Activated CD4-positive, alpha-beta T cell treated with anti-CD3 and anti-CD28 coated beads, Interleukin-2, amount 50 U/mL, for 48 hours (primary cell): ENCODE measurements around the gene NUDT22.
A peak's percentile ranks its signal among the peaks of the same experiment; 100 is the strongest.

Source experiments
- DNase-seq, 2 experiments: peaks; one replicate each; pipeline ENCODE4 v3.0.0-alpha.2; 2020

NUDT22 gene

DNA sequence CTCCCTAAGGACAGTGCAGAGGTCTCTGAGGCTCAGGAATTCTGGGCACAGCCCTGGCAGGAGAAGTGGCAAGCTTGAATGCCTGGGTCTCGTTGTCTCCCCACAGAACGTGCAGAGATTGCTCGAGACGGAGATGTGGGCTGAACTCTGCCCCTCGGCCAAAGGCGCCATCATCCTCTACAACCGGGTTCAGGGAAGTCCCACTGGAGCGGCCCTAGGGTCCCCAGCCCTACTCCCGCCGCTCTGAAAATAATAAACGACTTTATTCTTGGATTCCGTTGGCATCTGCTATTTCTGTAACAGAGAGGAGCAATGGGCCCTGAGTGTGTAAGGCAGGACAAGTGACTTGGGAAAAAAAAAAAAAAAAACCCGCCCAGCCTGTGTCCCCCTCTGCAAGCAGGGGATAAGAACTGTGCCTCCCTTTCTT, 3.7 kb downstream of the NUDT22 start:
- no peak for DNase-seq

DNA sequence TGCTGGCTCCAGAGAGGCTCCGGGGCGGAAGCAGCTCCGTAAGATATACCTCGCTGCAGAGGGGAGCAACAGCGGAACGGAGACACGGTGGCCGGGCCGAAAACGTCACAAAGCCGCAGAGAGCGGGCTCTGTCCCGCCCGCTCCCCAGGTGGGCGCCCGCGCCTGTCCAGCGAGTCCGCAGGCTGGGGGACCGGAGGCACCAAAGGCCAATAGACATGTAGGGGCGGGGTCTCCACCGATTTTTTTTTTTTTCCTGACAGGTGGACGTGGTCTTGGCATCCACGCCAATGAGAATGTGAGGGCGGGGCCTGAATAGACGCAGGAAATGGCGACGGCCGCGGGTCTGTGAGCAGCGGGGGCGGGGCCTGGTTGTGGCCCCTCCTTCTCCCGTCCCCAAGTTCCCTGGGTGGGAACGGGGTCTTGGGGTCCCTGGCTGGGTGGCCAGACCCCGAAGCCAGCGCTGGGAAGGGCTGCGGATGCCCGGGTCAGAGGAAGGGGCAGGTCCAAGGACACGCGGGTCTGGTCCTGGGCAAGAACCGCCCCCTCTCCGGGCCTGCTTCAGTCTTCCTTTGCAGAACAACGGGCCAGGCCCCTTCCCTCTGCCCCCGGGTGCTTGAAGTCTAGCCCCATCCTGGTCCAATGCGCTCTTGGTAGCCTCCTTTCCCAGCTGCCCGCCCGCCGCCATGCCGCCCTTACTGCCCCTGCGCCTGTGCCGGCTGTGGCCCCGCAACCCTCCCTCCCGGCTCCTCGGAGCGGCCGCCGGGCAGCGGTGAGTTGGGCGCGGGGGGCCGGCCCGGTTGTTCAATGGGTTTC, 4.3 kb downstream of the NUDT22 start, which contains the start of gene DNAJC4:
DNAJC4 (plus strand) TSS at position 378 of the 814 bp plus-strand sequence; CDS start at position 685, 307 bp downstream.
- peak; percentile 92 to 95 for DNase-seq

DNA sequence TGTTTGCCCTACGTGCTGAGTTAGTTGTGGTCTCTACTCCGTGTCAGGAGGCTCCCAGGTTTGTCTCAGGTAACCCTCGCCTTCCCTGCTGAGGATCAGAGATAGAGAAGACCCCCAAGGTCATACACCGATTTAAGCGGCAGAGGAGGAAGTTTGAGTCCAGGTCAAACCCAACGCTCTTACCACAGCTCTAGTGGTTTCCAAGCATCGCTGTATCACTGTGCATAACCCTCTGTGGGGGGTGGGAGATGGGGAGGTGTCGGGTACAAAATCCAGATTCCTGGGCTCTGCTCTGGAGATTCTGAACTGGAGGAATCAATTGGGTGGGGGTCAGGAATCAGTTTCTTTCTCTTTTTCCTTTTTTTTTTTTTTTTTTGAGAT, 4.9 kb downstream of the NUDT22 start:
- DNase-seq: no peak

DNA sequence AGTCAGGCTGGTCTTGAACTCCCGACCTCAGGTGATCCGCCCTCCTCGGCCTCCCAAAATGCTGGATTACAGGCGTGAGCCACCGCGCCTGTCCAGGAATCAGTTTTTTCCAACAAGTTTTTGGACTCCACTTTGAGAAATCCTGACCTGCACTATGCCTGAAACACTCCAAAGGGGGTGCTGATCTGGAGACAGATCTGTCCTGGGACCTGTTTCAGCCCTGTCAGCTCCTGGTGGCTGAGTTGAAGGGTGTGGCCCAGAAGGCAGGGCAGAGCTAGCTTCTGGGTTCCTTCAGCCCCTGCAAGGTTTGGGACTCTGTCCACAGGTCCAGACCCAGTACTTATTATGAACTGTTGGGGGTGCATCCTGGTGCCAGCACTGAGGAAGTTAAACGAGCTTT, 5.5 kb downstream of the NUDT22 start:
- DNase-seq: no peak

DNA sequence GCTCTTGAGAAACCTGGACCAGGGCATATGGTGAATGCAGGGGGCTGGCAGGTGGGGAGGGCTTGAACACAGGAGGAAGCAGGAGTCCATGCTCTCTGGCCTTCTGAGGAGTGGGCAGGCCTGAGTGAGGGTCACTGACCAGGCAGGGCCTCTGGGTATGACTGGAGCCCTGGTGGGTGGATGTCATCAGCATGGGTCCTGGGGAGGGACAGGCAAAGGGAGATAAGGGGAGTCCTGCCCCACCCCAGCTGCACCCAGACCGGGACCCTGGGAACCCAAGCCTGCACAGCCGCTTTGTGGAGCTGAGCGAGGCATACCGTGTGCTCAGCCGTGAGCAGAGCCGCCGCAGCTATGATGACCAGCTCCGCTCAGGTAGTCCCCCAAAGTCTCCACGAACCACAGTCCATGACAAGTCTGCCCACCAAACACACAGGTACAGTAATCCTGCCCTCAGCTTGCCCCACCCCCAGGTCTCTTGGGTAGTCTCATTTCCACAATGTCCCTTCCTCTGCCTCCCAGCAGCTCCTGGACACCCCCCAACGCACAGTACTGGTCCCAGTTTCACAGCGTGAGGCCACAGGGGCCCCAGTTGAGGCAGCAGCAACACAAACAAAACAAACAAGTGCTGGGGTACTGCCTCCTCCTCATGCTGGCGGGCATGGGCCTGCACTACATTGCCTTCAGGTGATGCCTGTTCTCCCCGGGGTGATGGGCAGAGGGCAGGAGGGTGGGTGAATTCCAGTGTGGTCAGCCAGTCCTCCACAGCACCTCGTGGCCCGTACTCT, 6.3 kb downstream of the NUDT22 start:
- no peak for DNase-seq

DNA sequence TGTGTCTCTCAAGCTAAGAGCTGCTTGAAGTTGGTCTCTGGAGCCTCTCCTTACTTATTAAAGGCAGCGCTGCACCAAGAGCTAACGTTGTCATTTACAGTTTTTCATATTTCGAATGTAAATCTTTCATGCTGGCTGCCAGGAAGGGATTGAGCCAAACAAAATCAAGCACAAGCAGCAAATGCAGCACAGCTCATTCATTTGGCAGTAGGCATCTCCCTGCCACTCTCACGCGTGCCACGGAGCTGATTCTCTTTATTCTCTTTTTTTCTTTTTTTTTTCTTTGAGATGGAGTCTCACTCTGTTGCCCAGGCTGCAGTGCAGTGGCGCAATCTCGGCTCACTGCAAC, 6.9 kb downstream of the NUDT22 start:
- no peak for DNase-seq

DNA sequence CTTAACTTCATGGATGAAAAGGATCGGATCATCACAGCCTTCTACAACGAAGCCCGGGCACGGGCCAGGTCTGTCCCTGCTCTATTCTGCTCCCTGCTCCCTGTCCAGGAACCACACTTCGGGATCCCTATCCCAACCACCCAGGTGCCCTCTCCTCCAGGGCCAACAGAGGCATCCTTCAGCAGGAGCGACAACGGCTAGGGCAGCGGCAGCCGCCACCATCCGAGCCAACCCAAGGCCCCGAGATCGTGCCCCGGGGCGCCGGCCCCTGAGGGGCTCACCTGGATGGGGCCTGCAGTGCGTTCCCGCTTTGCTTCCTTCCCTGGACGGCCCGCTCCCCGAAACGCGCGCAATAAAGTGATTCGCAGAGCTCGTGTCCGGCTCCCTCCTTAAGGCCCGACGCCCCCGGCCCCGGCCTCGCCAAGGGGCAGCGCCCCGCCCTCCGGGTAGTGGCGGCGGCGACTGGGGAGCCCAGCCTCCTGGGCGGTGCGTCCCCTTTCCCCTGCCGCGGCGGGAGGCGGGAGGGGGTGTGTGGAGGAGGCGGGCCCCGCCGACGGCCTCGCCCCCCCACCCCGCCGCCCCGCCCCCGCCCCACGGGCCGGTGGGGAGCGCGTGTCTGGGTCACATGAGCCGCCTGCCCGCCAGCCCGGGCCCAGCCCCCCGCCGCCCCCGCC, 8.0 kb downstream of the NUDT22 start, which contains the start of gene VEGFB:
VEGFB (plus strand) TSS at position 672 of the 674 bp plus-strand sequence. CDS start 250 bp downstream, outside the sequence.
- peak; percentile 72 for DNase-seq

DNA sequence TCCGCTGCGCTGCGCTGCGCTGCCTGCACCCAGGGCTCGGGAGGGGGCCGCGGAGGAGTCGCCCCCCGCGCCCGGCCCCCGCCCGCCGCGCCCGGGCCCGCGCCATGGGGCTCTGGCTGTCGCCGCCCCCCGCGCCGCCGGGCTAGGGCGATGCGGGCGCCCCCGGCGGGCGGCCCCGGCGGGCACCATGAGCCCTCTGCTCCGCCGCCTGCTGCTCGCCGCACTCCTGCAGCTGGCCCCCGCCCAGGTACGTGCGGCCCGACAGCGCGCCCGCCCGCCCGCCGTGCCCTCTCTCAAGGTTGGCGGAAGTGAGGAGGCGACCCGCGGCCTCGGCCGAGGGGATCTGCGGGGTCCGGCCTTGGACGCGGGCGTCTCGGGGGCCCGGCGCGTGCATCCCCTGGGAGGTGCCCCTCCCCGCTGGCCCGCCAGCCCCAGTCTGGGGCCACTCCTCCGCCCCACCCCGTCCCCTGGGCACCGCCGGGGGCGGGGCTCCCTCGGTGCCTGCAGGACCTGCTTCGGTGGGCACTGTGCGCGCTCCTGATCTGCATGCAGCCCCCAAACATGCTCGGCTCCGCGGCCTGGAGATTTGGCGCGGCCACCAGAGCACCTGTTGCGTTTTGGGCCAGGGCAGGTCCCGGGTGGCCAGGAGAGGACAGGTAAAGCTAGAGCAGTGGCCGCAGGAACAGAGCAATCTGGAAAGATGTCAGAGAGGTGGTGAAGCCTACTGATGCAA, 8.7 kb downstream of the NUDT22 start:
- DNase-seq: peak; percentile 49 to 60

DNA sequence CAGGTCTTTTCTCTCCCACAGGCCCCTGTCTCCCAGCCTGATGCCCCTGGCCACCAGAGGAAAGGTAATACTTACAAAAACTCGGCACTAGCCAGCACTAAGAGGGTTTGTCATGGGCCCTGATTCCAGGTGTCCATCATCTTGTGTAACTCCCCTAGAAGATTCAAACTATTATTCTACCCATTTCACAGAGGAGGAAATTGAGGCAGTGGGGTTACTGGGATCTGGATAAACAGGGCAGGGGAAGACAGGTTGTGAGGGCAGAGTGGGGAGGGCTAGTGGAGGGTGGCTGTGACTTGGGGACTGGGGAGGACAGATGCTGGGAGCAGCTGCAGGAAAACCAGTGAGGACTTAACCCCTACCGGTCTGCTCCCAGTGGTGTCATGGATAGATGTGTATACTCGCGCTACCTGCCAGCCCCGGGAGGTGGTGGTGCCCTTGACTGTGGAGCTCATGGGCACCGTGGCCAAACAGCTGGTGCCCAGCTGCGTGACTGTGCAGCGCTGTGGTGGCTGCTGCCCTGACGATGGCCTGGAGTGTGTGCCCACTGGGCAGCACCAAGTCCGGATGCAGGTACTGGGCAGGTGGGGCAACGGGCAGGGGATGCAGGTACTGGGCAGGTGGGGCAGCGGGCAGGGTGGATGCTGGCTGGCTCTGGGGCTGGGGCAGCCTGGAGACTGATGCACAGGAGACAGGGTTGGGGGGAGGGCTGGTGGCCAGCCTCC, 9.5 kb downstream of the NUDT22 start:
- DNase-seq: no peak

DNA sequence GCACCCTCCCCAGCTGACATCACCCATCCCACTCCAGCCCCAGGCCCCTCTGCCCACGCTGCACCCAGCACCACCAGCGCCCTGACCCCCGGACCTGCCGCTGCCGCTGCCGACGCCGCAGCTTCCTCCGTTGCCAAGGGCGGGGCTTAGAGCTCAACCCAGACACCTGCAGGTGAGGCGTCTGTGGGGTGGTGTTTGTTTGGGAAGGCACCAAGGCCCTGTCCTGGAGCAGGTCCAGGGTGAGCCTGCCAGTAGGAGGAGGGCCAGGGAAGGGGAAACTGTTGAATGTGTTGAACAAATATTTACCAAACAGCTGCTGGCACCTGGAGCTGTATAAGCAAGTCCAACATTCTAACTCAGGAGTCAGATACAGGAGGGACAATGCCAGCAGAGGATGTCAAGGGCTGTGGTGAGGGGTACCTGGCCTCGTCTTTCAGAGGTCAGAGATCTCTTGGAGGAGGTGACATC, 11.4 kb downstream of the NUDT22 start:
- DNase-seq: no peak

DNA sequence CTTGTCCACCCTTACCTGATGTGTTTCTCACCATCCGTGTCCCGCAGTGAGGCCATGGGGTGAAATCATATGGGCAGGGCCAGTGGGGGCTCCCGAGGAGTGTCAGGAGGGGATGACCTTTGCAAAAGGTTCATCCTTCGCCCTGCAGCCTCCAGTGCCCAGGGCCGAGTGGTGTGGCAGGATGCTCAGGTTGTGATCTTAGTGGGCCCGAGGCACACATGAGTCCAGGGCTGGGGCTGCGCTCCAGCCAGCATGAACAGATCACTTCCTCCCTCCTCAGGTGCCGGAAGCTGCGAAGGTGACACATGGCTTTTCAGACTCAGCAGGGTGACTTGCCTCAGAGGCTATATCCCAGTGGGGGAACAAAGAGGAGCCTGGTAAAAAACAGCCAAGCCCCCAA, 12.0 kb downstream of the NUDT22 start:
- DNase-seq: no peak

DNA sequence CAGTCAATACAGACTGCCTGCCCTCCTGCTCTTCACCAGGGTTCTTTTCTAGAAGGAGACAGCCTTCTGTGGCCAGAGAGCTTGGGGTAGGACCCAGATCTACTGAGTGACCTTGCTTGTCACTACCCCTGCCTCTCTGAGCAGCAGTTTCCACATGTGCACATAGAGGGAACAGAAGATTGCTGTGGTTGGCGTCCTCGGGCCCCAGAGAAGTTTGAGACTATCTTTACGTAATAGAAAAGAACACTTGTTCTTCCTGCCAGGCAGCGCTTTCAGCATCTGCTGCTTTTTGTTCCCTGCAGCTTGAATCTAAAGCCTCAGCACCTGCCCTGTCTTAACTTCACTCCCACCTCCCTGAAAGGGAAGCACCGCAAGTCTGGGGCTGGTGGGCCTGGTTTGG, 12.9 kb downstream of the NUDT22 start:
- no peak for DNase-seq

DNA sequence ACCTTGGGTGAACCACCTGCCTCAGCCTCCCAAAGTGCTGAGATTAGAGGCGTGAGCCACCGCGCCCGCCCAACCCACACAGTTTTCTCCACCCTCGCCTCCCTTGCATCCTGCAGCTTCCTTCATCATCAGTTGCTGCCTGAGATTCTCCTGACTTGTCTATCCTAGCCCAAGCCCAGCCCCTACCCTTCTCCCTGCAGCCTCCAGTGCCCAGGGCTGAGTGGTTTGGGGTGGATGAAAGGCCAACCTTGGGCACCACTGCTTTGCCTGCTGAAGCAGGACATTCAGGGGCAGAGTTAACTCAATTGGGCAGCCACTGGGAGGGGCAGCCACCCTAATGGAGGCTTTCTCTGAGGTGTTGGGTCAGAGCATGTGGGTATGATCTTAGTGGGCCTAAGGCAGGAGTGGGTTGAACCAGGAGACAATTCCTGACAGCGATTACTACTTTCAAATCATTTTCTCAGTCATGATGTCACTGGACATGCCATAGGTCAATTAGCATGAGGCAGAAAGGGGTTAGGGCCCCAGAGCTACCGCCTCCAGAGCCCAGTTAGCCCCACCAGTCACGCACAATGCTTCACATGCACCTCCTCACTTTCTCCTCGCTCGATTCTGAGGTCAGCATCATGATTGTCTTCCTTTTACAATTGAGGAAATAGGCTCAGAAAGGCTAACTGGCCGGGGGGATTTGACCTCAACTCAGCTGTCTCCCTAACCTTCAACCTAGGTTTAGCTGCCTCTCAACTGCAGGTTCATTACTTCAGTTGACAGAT, 13.8 kb downstream of the NUDT22 start:
- DNase-seq: peak; percentile 30 to 45

DNA sequence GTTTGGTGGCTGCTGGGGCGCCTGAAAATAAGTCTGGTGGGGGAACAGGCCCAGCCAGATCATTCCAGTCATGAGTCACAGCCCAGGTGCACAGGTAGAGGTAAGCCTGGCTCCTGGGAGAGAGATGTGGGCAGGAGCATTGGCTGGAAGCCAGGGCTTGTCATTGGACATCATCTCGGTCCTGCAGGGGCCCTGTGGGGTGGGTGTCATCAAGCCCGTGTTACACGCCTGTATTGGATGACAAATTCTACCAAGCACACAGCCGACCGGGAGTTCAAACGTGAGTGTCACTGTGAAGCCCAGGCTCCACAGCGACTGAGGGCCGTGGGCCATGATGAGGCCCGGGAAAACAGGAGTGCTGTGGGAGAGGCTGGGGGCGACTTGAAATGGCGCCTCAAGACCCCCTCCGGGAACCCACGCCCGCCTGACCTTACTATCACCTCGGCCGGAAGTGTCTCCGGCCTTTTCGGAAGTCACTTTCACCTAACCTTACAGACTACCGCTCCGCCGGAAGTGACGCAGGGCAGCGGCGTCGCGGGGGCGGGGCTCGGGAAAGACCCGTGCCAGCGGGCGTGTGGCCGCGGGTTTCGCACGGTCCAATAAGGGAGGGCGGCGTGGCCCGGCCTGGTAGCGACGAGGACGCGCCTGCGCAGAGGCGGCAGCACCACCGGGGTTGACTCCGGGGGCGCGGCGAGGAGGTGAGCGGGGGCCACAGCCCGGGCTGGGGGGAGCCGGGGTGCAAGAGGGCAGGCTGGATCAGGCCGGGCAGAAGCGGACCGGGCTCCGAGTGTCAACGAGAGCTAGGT, 14.6 kb downstream of the NUDT22 start, which contains the start of gene FKBP2:
FKBP2 (plus strand) TSS at position 661 of the 806 bp plus-strand sequence. CDS start 1,293 bp downstream, outside the sequence.
- DNase-seq: peak; percentile 96 to 97

DNA sequence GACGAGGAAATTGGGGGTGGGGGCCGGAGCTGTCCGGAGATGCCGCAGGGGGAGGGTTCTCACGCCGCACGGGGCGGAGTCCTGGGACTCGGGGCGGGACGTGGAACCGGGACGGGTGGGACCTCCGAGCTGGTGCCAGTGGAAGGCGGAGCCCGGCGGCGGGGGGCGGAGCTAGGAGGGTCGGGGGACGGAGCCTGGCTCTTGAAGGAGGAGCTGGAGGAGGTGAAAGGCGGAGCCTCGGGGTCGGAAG, 15.1 kb downstream of the NUDT22 start:
- DNase-seq: peak; percentile 100

DNA sequence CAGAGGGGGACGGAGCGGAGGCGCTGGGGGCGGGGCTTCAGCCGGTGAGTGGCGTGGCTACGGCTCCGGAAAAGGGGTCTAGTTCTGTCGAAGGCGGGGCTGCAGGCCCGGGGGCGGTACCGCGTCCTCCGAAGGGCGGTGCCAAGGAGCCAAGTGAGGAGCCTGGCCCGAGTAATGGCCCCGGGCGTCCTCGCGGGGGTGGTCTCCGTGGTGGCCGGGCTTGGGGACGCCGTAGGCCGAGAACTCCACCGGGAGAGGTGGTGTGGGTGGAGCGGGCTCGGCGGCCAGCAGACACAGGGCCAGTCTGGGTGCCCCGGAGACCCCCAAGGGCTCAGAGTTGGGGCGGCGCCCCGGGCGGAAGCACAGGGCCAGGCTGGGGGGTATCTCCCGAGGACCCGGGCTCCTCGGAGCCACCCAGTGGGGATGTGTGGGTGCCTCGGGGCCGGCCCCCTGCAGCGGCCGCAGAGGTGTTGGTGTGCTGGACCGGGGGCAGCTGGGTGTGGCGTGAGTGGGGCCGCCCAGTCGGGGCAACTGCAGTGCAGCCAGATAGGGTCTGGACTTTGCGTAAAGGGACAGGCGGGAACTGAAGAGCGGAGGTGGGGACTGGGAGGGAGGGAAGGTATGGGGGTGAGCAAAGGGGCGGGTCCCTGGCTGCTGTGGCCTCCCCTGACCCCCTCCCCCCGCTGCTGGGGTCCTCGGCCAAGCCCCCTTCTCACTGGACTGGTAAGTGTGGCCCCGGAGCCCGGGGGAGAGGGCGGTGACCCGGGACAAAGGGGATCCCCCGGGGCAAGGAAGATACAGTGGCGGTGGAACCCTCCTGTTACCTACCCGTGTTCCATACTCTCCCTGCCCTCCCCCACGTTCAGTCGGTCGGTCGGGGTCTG, 15.7 kb downstream of the NUDT22 start:
- peak; percentile 34 to 47 for DNase-seq

DNA sequence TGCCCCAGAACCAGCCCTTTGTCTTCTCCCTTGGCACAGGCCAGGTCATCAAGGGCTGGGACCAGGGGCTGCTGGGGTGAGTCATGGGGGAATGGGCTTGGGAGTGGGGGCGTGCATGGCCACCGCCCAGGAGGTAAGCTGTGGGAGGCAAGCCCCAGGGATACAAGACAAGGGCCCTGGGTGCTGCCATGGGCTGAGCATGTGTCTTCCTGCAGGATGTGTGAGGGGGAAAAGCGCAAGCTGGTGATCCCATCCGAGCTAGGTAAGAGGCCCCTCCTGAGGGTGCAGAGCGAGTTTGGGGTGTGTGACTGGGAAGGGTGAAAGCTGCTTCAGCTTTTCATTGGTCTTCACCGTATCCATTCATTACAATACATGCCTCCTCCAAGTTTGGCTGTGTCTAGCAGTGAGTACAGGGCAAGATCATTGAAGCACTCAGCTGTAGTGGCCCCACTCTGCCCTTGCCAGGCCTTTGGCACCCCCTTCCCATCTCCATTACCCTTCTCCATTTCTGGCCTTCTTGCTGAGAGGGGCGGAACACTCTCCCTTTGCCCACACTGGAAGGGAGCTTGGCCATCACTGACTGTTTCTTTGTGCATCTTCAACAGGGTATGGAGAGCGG, 17.3 kb downstream of the NUDT22 start:
- no peak for DNase-seq

DNA sequence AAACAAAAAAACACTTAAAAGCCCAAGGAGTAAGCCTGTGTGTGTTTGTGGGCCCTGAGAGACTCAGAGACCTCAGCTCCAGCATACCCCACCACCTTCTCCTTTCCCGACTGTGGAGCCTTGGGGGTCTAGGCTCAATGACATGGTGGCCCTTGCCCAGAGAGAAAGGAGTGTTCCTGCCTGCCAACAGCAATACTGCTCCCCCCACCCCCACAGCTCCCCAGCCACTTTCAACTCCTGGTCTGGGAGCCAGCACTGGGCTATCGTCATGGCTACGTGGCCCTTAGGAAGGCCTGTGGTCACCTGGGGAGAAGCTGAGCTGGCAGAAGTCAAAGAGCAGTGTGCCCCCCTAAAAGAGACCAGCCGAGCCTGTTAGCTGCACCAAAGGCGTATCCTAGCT, 18.0 kb downstream of the NUDT22 start:
- no peak for DNase-seq

DNA sequence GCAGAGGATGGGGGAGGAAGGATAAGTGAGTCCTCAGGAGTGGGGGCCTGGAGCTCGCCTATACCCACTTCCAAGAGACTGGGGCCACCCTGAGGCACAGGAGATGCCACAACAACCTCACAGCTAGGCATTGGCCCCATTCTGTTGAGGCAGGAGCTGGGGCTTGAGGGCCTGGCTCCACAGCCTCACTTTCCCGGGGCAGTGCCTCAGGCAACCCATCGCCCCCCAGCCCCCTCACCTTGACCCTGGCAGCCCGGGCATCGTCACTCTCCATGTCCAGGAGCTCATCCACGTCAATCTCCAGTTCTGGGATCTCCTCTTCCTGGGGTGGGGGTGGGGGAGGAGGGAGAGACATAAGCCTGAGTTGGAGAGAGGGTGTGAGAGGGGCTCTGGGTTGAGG, 18.9 kb downstream of the NUDT22 start:
- DNase-seq: no peak
